Measurements from ENCODE around the gene KMT2E.

DNA sequence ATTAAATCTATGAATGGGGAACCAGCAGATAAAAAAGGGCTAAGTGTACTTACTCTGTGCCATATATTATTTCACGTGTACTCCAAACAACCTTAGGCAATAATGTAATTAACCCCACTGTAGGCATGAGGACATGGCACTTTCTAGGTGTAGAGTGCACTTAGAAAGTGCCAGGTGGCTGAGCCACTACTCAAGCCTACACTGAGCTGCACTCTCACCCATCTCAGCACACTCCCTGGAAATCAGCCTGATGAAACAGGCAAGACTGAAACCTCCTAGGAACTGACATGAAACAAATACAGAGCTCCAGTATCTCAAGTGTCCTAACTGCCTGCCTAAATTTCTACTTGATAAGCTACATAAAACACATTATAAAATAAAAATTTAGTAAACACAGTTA lies 147.4 kb downstream of the KMT2E start:
- TF ChIP-seq POLR2A (IDR thresholded peaks at IDR 0.05), result no peak
- TF ChIP-seq, protein P1, sequence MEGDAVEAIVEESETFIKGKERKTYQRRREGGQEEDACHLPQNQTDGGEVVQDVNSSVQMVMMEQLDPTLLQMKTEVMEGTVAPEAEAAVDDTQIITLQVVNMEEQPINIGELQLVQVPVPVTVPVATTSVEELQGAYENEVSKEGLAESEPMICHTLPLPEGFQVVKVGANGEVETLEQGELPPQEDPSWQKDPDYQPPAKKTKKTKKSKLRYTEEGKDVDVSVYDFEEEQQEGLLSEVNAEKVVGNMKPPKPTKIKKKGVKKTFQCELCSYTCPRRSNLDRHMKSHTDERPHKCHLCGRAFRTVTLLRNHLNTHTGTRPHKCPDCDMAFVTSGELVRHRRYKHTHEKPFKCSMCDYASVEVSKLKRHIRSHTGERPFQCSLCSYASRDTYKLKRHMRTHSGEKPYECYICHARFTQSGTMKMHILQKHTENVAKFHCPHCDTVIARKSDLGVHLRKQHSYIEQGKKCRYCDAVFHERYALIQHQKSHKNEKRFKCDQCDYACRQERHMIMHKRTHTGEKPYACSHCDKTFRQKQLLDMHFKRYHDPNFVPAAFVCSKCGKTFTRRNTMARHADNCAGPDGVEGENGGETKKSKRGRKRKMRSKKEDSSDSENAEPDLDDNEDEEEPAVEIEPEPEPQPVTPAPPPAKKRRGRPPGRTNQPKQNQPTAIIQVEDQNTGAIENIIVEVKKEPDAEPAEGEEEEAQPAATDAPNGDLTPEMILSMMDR (IDR thresholded peaks at IDR 0.05), result no peak
